ENCODE measurements around the gene SRPK2. TPM values are rescaled to one million over a fixed set of nuclear protein-coding genes. Genes with fewer than 3 reads are reported as not detected.
"Not testable (repeated sequence)": the region's sequence is repeated elsewhere in the genome, so short reads cannot be mapped to it uniquely, and the experiment has no call there.

The SRPK2 gene
- total and polyA plus RNA-seq, 2 of the 8 experiments (the other 6 are each of a cell fraction or from before 2014, with no cell fraction given) = 10.0 to 47.1 TPM

GRCh38 chr7:105300587-105300986, 88.1 kb downstream of the SRPK2 start:
- H3K18ac ChIP-seq (ENCODE audit: extremely low read depth, low read length); H2AFZ ChIP-seq (ENCODE audit: low read length); H2AK5ac ChIP-seq (ENCODE audit: low read depth, low read length); H4K8ac ChIP-seq (ENCODE audit: extremely low read depth, insufficient read depth, low read length); H3K4me1 ChIP-seq (replicated peaks in 1 of 4; ENCODE audit: control insufficient read depth in 3 of 4, insufficient read depth in 4 of 4, low read length in 3 of 4); H3K14ac ChIP-seq (ENCODE audit: insufficient read length); CTCF ChIA-PET (ENCODE audit: partially characterized antibody); H2BK120ac ChIP-seq (replicated peaks; ENCODE audit: low read depth, low read length); H3K23me2 ChIP-seq (ENCODE audit: low read depth, low read length); H2BK20ac ChIP-seq (ENCODE audit: low read length); H3K27ac ChIP-seq (ENCODE audit: low read depth, low read length); H4K91ac ChIP-seq (replicated peaks; ENCODE audit: insufficient read length, low read length); H3K23ac ChIP-seq (ENCODE audit: insufficient read length); H3K9ac ChIP-seq (replicated peaks in 1 of 4; ENCODE audit: extremely low read depth in 1 of 4, low read depth in 3 of 4, low read length in 3 of 4); H3K79me1 ChIP-seq (ENCODE audit: low read depth, low read length); H3K4ac ChIP-seq (replicated peaks; ENCODE audit: insufficient read length, low read depth, low read length); H4K20me1 ChIP-seq (replicated peaks in 1 of 2; ENCODE audit: control insufficient read depth in 1 of 2, insufficient read depth in 2 of 2, low read length in 2 of 2); H3K4me2 ChIP-seq (ENCODE audit: insufficient read depth in 1 of 2, low read depth in 2 of 2, low read length in 2 of 2); H2BK12ac ChIP-seq (ENCODE audit: low read depth, low read length); H3K9me3 ChIP-seq (ENCODE audit: insufficient read depth in 2 of 2, low read depth in 1 of 2, low read length in 1 of 2); H2BK15ac ChIP-seq (ENCODE audit: low read length); FAIRE-seq; POLR2A ChIA-PET (ENCODE audit: partially characterized antibody); H3K56ac ChIP-seq (replicated peaks; ENCODE audit: insufficient read length, low read depth, low read length); H3K4me3 ChIP-seq (ENCODE audit: extremely low read depth in 1 of 4, insufficient read depth in 2 of 4, low read depth in 3 of 4, low read length in 4 of 4); H3K36me3 ChIP-seq (ENCODE audit: control insufficient read depth in 2 of 4, insufficient read depth in 4 of 4, low read length in 3 of 4); DNase-seq (ENCODE audit: low read depth in 1 of 2, low spot score in 2 of 2); H4K5ac ChIP-seq (ENCODE audit: insufficient read length, low read depth, low read length); H2BK5ac ChIP-seq (ENCODE audit: low read depth, low read length); H3K27me3 ChIP-seq (replicated peaks in 1 of 4; ENCODE audit: control insufficient read depth in 3 of 4, extremely low read depth in 1 of 4, insufficient read depth in 3 of 4, low read length in 3 of 4): not testable (repeated sequence)
- H3K79me2 ChIP-seq (ENCODE audit: control insufficient read depth in 1 of 2, insufficient read depth in 2 of 2, low read length in 2 of 2) = peaks cover 0 to 60% of the 10 kb centered on the region in 2 experiments; a peak in 3 of 4 replicates
- 76% methylated on average over 6 of the region's 6 CpGs; no CpG with 5 or more reads in 1 of the 2 experiments for WGBS, 2 experiments (ENCODE audit: extremely low coverage in 1 of 2, insufficient coverage in 1 of 2, insufficient read length in 1 of 2, insufficient replicate concordance in 2 of 2, low coverage in 1 of 2, low lambda C conversion rate in 2 of 2, missing lambda C conversion rate in 1 of 2)
